ENCODE measurements around the gene SULT1C4. TPM values are rescaled to one million over a fixed set of nuclear protein-coding genes. Genes with fewer than 3 reads are reported as not detected.
"Not testable (repeated sequence)": the region's sequence is repeated elsewhere in the genome, so short reads cannot be mapped to it uniquely, and the experiment has no call there.

Gene SULT1C4
- total and polyA plus RNA-seq, 8 donors, result 0.42 to 5.0 (median 0.67) TPM

DNA sequence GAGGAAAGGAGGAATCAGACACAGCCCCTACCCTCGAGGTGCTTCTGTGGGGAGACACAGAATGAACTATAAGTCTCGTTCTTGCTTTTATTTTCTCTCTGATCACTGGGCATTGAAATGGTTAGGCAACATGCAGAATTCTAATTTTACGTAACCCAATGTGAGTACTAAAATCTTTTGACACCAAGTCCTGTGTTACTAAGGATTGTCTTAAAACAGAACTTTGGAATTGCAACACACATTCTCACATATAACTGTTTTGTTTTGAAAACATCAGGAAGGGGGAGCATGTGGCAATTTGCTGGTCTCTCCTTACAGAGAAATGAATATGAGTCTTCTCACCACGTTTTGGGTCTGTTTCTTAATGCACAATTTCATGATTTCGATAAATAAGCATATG, 23.6 kb upstream of the SULT1C4 start:
- Histone ChIP-seq H3K27me3 (no peaks in the 10 kb centered on the region), H3K9me3 (no peaks in the 10 kb centered on the region), H3K27ac (no peak overlapping the region), H3K36me3 (no peaks in the 10 kb centered on the region), H3K4me3 (no peak overlapping the region), H3K4me1 (no peaks in the 10 kb centered on the region)
- FAIRE-seq (no peak), DNase-seq (no peak), ATAC-seq (no peak)
- TF ChIP-seq, protein P1, sequence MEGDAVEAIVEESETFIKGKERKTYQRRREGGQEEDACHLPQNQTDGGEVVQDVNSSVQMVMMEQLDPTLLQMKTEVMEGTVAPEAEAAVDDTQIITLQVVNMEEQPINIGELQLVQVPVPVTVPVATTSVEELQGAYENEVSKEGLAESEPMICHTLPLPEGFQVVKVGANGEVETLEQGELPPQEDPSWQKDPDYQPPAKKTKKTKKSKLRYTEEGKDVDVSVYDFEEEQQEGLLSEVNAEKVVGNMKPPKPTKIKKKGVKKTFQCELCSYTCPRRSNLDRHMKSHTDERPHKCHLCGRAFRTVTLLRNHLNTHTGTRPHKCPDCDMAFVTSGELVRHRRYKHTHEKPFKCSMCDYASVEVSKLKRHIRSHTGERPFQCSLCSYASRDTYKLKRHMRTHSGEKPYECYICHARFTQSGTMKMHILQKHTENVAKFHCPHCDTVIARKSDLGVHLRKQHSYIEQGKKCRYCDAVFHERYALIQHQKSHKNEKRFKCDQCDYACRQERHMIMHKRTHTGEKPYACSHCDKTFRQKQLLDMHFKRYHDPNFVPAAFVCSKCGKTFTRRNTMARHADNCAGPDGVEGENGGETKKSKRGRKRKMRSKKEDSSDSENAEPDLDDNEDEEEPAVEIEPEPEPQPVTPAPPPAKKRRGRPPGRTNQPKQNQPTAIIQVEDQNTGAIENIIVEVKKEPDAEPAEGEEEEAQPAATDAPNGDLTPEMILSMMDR (IDR thresholded peaks at IDR 0.05), result no peak
- intact Hi-C loops (cut with DNase I), result loop anchor here in 1 of 3 donors (10.0 kb wide), 1 partner anchor 231 kb away; no protein-coding TSS in a partner anchor
- WGBS, 2 donors, result 50 to 59% methylated on average over 5 of the region's 5 CpGs

DNA sequence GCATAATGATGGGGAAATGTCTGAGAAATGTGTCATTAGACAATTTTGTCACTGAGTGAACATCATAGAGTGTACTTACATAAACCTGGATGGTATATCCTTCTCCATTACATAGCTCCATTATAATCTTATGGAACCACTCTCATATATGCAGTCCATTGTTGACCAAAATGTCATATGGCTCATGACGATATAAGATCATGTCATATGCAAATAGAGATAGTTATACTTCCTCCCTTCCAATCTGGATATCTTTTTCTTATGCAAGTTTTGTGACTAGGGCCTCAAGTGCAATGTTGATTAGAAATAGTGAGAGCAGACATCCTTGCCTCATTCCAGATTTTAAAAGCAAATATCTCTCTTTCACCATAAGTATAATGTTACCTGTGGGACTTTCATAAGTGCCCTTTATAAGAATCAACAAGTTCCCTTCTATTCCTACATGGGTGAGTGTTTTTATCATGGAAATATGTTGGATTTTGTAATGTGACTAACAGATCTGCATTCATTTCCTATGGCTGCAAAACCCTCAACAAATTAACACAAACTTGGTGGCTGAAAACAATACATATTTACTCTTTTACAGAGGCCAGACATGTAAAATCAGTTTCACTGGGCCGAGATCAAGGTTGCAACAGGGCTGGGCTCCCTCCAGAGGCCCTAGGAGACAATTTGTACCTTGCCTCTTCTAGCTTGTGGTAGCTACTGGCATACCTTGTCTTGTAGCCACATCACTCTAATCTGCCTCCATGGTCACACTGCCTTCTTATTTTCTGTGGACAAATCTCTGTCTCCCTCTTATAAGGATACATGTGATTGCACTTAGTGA, 21.6 kb upstream of the SULT1C4 start:
- WGBS, 2 donors, result 62 to 64% methylated on average over 2 of the region's 2 CpGs
- ATAC-seq, result no peak
- TF ChIP-seq, protein P1 (IDR thresholded peaks at IDR 0.05), result no peak
- intact Hi-C loops (cut with DNase I), result loop anchor here in 1 of 3 donors (10.0 kb wide), 1 partner anchor 229 kb away; no protein-coding TSS in a partner anchor
- Histone ChIP-seq H3K27ac (no peak overlapping the region), H3K36me3 (no peaks in the 10 kb centered on the region), H3K4me1 (no peaks in the 10 kb centered on the region), H3K9me3 (no peaks in the 10 kb centered on the region), H3K4me3 (no peak overlapping the region), H3K27me3 (no peaks in the 10 kb centered on the region)
- DNase-seq, result no peak
- FAIRE-seq, result no peak

DNA sequence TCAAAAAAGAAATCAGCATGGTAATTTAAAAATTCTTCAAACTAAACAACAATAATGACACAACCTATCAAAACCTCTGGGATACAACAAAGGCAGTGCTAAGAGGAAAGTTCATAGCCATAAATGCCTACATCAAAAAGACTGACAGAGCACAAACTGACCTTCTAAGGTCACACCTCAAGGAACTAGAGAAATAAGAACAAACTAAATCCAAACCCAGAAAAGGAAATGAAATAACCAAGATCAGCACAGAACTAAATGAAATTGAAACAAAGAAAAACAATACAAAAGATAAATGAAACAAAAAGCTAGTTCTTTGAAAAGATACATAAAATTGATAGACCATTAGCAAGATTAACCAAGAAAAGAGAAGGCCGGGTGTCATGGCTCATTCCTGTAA, 18.4 kb upstream of the SULT1C4 start:
- not testable (repeated sequence) for ATAC-seq, FAIRE-seq

DNA sequence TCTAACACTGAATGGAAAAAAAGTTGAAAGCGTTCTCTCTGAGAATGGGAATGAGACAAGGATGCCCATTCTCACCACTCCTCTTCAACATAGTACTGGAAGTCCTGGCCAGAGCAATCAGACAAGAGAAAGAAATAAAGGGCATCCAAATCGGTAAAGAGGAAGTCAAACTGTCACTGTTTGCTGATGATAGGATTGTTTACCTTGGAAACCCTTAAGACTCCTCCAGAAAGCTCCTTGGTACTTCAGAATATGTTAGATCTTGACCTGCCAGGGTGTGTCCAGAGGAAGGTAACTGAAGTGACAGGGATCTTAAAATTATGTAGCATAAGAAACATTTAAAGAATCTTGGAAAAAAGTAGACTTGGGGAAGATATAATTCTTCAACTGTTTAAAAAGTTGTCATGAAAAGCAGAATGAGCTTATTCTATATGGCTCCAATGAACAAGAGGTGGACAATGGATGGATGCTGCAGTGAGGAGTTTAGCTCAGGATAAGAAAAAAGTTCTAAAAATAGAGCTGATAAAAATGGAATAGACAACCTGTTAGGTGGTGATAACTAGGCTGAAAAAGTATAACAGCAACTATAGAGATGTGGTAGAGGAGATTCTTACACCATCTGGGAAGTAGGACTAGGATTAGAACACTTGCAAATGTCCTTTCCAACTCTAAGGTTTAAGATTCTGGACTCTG, 16.8 kb upstream of the SULT1C4 start:
- 49 to 51% methylated on average over 2 of the region's 2 CpGs for WGBS, 2 donors
- TF ChIP-seq, protein P1 (IDR thresholded peaks at IDR 0.05), result no peak
- ATAC-seq (no peak), FAIRE-seq (no peak), DNase-seq (no peak)
- H3K9me3 ChIP-seq, result no peaks in the 10 kb centered on the region
- intact Hi-C loops (cut with DNase I), result no loop called here
- no peaks in the 10 kb centered on the region for H3K4me1 ChIP-seq
- H3K36me3 ChIP-seq, result no peaks in the 10 kb centered on the region
- no peak overlapping the region for H3K27ac ChIP-seq
- no peaks in the 10 kb centered on the region for H3K27me3 ChIP-seq
- no peak overlapping the region for H3K4me3 ChIP-seq

More for the DNA sequence above, 18.4 kb upstream of the SULT1C4 start:
- intact Hi-C loops (cut with DNase I), result loop anchor here in 1 of 3 donors (10.0 kb wide), 1 partner anchor 225 kb away; no protein-coding TSS in a partner anchor
- WGBS, 2 donors, result 78 to 88% methylated on average over 1 of the region's 1 CpG
- not testable (repeated sequence) for H3K36me3 ChIP-seq, H3K27ac ChIP-seq, H3K9me3 ChIP-seq, H3K4me1 ChIP-seq, DNase-seq, H3K4me3 ChIP-seq, H3K27me3 ChIP-seq

DNA sequence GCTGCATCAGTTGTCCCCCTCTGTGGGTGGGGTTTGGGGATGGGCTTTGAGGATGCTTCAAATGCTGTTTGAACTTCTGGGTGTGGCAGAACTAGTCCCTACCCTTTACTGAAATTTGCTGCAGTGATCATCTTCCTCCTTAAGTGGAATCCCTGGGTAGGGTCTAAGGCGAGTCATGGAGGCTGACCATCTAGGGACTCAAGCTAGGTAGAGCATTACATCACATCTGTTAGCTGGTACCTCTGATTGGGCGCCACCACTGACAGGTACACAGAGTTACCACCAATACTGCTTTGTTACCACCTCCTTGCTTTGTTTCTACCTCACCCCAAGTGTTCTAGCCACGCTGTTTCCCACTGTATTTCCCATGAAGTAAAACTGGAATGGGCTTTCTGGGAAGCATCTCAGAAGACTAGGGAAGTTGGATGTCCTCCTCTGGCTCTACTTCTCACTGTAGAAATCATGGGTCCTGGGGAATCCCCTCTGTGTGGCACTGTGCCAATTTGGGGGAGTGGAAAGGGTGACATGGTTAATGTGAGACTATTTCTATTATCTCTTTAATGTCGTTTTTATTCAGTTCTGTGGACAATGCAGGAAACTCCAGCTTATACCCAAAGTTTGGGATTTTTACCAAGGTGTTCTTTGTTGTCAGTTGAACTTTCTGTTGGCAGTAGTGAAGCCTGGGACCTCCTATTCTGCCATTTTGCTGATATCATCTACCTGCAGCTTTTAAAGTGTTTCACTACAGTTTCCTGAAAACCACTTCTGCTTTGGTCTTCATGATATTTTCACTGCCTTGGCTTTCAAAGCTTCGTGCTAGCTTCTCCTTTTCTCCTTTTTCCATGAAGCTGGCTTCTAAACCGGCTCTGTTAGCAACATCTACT, 14.5 kb upstream of the SULT1C4 start:
- no peaks in the 10 kb centered on the region for H3K4me1 ChIP-seq
- H3K36me3 ChIP-seq, result no peaks in the 10 kb centered on the region
- 72 to 74% methylated on average over 6 of the region's 6 CpGs for WGBS, 2 donors
- ATAC-seq (no peak), DNase-seq (no peak), FAIRE-seq (no peak)
- H3K4me3 ChIP-seq, result no peak overlapping the region
- no peaks in the 10 kb centered on the region for H3K27me3 ChIP-seq
- no peaks in the 10 kb centered on the region for H3K9me3 ChIP-seq
- TF ChIP-seq, protein P1 (IDR thresholded peaks at IDR 0.05), result no peak
- H3K27ac ChIP-seq, result no peak overlapping the region
- intact Hi-C loops (cut with DNase I), result no loop called here
